ENCODE measurements around the gene PACRG.

PACRG gene

GRCh38 chr6:162864911-162865310, 137.1 kb downstream of the PACRG start:
- no peak for DNase-seq (ENCODE audit: low read depth)

DNA sequence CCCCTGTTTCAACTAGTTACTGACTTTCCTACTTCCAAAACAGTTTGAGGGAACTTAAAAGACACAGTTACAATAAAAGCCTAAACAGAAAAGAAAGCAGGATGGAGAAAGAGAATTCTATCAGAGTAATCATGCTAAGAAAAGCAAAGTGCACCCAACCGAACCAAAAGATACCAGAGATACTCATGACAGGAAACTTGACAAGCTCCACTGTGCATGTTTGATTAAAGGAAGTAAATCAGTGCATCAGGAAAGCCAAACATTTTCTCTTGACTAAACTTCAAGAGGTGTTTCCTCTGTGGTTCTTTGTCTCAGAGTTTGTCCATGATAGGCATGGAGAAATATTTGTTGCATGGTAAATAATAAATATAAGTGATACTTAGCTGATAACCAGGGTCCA, 138.9 kb downstream of the PACRG start:
- DNase-seq (ENCODE audit: low read depth), result no peak

DNA sequence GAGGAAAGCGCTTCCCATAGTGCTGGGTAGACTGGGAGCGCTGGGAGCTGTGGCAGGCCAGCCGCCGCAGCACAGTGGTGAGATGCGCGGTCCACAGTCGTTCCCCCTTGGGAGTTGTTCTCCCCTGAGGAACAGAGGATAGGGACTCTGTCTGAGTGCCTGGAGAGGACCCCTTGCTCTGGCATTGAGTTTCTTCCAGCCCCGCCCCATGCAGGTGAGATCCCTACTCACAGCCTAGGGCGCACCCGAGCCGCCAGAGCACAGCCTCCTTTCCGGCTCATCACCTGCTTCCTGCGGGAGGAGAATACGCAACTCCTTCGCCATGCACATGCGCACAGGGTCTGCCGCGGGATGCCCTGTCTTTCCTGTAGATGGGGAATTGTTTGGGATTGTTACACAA, 140.6 kb downstream of the PACRG start:
- DNase-seq (ENCODE audit: low read depth), result no peak

DNA sequence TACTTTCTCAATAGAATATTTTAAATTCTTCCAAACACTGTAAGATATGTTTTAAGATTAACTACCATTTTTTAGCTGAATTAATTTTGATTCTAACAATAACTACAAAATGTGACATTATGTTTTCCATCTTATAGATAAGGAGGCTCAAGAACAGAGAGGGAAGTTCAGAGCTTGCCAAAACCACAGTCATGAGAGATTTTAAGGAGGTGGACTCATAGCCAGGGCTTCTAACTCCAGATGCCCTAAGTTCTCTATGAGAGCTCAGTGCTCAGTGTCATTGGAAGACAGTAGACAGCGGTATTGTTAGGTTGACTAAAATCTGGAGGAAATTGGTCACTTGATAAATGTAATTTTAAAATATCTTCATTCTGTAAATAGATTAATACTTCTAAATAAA, 144.2 kb downstream of the PACRG start:
- no peak for DNase-seq (ENCODE audit: low read depth)

DNA sequence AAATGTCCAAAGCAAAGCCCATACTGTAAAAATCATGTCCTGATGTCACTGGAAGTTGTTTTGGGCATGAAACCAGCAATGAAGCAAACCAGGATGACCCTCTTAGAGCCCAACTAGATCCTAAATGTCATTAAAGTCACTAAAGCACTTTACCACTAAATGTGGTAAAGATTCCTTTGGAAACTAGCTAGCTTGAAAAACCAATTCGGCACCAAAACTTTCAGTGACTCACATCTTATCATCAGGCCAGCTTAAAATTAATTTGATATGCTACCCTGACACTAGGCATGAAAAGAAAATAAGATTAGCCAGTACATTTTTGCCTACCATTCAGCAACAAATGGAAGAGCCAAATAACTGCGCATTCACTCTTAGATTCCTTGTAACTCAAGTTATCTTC, 145.8 kb downstream of the PACRG start:
- DNase-seq (ENCODE audit: low read depth), result no peak

- no peak for DNase-seq (ENCODE audit: low read depth)
Observed at GRCh38 chr6:162875070-162875469, 147.3 kb downstream of the PACRG start.

DNA sequence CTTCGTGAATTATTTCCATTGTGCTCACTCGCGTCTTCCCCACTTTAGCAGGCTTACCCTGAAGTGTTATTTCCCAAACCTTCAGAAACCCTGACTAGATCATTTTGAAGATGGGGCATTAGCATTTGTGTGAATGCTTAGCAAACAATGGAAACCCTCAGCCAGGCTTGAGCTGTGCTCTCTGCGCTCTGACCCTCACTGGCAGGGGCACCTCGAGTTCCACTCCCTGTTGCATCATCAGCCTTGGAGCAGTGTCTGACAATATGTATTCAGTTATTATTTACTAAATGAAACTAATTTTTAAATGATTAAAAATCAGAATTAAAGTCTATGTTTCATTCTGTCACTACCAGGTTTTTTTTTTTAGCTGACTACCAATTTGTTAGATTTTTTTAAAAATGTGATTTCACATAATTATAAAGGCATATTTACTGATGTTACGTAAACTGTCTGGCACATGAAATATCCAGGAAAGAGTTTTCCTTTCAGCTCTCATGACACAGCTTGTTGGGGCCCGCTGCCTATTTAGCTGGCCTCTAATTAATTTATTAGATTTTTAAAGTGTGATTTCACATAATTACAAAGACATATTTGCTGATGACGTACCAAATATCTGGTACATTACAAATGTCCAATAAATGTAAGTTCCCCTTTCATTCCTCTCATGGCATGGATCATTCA, 155.2 kb downstream of the PACRG start:
- no peak for DNase-seq (ENCODE audit: low read depth)

DNA sequence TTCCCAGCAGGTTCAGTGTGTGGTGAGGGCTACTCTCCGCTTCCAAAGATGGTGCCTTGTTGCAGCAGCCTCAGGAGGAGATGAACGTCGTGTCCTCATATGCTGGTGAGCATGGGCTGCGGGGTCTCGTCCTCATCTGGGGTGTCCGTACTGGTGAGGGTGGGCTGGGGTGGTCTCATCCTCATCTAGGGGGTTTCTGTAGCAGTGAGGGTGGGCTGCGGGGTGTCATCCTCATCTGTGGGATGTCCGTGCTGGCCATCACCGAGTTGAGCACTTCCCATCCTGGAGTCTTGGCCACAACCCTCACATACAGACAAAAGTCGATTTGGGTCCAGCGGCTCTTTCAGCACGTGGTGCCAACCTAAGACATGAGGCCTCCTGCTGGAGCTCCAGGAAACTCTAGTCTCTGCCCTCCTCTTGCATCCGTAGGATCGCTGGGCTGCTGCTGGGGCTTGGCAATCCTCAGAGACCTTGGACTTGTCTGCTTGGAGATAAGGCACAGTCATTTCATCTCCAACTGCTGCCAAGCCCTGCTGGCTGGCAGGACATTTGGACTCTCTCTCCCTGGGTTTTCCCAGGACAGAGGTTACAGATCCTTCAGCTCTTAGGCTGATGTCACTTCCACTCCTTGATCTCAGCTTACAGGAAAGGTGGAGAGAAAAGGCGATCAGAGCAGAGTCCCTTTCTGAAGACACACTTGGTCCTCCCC, 160.4 kb downstream of the PACRG start:
- no peak for DNase-seq (ENCODE audit: low read depth)

DNA sequence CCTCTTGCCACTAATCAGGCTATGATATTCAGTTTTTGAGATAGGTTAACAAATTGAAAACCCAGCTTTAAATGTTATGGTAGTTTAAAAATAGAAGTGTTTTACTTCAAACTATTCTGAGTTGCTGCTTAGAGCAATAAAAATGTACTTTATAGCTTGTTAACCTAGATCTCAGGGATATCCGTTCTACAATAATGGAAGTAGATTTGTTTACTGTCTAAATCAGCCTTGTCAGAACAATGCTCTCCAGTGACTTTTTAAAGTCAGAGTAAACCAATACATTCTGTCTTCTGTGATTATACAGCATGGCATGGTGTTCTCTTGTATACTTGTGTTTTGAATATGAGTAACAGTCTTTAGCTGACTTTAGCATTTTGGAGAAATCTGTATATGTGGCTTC, 161.5 kb downstream of the PACRG start:
- DNase-seq (ENCODE audit: low read depth), result no peak

DNA sequence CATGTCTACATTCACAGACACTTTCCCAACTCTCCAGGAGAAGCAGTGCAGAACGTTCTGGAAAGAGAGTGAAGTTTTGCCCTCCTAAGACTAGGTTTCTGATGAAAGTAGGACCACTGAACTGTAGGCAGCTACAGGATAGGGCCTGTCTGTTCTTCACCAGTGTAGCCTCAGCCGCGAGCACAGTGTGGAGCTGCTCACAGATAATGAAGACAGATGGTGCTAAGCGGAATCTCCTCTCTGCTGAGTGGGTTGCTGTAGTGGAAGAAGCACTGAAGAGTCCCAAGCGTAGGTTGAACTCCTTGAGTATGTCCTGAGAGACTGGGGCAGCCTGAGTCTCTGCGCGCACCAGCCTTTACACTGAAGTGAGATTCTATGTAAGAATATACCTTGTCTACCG, 170.2 kb downstream of the PACRG start:
- no peak for DNase-seq (ENCODE audit: low read depth)

- no peak for DNase-seq (ENCODE audit: low read depth)
Observed at GRCh38 chr6:162899148-162899547, 171.4 kb downstream of the PACRG start.

DNA sequence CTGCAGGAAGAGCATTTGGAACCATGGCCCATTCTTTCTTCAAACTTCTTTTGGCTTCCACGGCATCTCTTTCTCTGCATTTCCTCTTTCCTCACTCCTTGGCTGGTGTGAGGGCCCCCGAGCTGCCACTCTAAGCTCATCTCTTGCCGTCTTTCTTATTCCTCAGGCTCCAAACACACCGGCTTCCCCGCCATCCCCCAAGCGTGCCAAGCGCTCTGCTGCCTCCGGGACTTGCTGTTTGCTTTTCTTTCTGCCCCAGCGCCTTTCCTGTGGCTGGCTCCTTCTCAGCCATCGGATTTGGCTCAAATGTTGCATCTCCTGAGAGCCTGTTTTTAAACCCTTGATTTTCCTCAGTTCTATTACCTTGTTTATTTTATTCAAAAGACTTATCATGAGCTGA, 172.7 kb downstream of the PACRG start:
- no peak for DNase-seq (ENCODE audit: low read depth)

- no peak for DNase-seq (ENCODE audit: low read depth)
Observed at GRCh38 chr6:162904069-162904663, 176.4 kb downstream of the PACRG start.

DNA sequence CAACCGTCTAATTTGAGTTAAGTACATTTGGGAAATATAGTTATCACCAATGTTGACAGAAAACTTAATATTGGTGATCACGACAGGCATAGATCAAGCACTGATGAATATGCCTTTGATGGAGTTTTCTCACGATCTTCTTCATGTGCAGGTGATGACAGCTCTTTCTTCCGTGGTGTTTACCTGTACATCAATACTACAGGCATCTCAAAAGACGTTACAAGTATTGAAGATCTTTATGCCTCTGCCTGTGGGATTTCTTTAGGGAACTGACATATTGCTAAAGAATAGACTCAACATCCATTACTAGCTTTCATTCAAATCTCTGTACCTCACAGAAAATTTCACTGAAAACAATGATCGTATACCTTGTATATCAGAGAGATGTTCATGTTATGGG, 178.7 kb downstream of the PACRG start:
- no peak for DNase-seq (ENCODE audit: low read depth)

DNA sequence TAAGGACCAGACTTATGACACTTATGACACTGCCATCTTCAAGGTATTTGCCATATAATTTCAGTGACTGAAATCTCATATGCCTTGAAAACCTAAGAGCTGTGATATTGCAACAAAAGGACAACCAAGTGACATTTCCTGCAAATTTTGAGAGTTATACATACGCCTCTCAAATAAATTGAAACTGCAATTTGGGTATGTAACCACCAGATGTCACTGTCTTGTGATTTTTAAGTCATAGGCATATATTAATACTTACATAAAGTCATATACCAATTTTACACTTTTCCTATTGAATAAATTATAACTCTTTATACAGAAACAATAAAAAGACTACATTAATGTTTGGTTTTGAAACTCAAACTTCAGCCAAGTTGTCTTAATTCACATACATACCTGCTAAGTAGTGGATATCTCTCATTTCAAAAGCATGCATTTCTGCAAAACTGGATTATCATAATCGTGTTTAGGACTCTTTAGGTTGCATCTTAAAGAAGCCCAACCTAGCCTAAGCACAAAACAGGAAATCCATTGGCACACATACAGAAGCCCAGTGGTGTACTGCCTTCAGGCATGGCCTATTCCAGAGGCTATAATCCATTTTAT, 180.2 kb downstream of the PACRG start:
- no peak for DNase-seq (ENCODE audit: low read depth)

DNA sequence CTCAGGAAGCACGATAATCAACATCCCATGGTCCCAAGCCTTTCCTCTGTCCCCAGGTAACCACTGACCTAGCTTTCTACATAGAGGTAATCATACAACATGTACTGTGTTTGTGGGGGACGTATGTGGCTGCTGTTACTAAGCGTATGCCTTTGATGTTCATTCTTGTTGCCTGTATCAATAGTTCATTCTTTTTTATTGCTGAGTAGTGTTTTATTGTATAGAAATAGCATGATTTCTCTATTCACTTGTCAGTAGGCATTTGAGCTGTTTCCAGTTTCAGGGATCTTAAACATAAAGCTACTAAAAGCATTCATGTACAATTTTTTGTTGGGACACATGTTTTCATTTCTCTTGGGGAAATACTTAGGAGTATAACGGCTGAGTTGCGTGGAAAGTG, 185.4 kb downstream of the PACRG start:
- no peak for DNase-seq (ENCODE audit: low read depth)

DNA sequence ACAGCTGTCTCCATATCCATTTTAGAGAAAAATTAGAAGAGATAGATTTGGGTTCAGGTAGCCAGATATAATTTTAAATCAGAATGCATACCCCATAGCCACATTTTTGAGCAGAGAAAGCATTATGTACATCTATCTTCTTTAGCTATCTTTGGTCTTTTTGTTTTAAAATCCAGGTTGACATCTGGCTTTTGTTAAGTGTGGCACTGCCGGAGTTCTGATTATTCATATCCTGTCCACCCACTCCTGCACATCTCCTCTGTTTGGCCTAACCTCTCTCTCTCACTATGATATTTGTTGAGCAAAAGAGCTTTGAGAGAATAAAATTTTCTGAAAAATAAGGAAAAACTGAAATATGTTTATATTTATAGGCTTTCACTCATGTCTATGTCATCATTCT, 189.7 kb downstream of the PACRG start:
- no peak for DNase-seq (ENCODE audit: low read depth)

DNA sequence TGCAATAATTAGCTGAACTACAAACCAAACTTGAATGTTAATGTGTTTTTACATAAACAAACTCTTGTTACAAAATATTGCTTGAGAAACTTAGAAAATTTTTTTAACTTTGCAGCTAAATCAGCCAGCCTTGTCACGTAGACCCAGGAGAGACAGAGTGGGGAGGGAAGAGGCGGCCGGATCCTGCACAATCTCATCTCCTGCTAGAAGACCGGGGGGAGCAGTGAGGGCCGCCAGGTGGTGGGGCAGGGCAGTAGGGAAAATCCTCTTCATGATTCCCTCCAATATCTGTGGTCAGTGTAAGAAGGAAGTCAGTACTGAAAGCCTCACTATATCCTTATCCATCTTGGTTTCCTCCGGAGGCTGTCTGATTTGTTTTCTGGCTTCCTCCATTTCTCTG, 193.3 kb downstream of the PACRG start:
- no peak for DNase-seq (ENCODE audit: low read depth)

- DNase-seq (ENCODE audit: low read depth), result no peak
Observed at GRCh38 chr6:162921510-162922040, 193.8 kb downstream of the PACRG start.

GRCh38 chr6:162922563-162923166, 194.9 kb downstream of the PACRG start:
- no peak for DNase-seq (ENCODE audit: low read depth)

DNA sequence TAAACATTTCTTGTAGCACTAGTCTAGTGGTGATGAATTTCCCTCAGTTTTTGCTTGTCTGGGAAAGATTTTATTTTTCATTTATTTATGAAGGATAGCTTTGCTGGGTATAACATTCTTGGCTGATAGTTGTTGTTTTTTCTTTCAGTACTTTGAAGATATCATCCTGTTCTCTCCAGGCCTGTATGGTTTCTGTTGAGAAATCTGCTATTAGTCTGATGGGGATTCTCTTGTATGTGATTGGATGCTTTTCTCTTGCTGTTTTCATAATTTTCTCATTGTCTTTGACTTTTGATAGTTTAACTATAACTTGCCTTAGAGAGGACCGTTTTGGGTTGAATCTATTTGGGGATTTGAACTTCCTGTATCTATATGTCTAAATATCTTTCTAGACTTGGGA, 207.1 kb downstream of the PACRG start:
- no peak for DNase-seq (ENCODE audit: low read depth)

- no peak for DNase-seq (ENCODE audit: low read depth)
Observed at GRCh38 chr6:162940426-162940825, 212.7 kb downstream of the PACRG start.

- DNase-seq (ENCODE audit: low read depth), result no peak
Observed at GRCh38 chr6:162941128-162941527, 213.4 kb downstream of the PACRG start.
